Limb (tissue), 2 donors: ENCODE measurements around the gene LRBA.

Experiments
- DNase-seq, 2 donors: peaks; one replicate each; pipeline ENCODE4 v3.0.0-alpha.2; 2016; ENCODE audit errors: extremely low spot score in 2 of 2

Gene LRBA

DNA sequence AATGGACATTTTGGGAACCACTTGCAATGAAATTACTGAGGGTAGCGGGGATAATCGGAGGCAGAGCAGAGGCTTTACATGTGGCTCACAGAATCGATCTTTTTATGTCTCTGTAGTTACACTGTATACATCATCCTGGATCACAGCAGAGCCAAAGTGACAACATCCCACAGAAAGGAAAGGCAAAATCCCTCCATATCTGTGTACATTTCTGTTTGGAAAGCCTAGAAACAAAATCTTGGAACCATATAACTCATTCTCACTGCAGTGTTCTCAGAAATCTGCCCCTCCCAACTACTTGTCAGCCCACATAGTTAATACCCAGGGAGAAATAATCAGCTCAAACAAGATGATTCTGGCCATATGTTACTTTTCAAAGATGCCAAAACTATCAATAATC lies 725.2 kb downstream of the LRBA start:
- DNase-seq = peak in 1 of 2 donors; percentile 44

DNA sequence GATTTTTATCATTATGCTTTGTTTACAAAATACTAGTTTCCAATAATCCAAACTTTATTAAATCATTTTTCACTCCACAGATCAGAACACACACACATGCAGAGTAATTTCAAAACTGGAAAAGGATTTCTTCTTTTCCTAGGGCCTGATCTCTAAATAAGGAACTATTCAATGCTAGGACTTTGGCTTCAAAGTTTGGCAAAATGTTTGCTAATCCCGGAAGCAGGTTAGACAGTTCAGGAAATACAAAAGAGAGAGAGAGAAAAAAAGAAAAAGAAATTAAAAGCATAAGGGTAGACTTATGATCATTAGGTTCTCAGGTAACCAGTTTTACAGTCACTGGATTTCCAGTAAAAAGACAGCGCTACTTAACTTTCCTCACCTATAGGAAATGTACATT lies 725.9 kb downstream of the LRBA start:
- no peak for DNase-seq

DNA sequence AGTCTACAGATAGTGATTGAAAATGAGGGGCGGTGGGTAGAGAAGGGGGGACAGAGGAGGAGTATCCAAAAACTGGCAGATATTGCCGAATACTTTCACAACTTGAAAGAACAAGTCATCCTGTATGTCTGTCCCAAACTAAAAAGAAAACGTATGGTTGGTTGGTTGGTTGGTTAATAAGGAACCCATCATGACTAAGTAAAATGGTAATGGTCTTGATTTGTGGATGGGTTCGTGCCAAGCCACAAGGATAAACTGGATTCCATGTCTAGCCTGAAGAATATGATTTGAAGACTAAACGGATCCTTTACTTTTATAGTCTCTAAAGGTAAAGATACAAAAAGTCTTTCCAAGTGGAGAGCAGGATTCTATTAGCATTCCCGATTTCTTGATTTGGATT lies 728.4 kb downstream of the LRBA start:
- DNase-seq = no peak

DNA sequence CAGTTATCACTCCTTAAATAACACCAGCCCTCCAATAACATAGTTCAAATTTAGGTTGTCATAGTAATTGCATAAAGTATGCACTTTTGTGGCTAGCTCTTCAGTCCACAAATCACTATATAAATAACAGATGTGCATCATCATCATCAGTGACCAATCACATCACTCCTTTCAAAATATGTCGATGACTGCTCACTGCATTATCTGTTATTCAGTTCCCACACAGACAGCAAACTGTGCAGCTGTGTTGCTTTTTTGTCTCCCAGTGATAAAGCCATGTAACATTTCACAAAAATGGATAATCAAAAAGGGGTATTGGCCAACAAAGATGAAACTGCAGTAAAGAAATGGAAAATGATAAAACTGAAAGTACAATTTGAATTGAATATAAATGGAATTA lies 731.4 kb downstream of the LRBA start:
- no peak for DNase-seq

DNA sequence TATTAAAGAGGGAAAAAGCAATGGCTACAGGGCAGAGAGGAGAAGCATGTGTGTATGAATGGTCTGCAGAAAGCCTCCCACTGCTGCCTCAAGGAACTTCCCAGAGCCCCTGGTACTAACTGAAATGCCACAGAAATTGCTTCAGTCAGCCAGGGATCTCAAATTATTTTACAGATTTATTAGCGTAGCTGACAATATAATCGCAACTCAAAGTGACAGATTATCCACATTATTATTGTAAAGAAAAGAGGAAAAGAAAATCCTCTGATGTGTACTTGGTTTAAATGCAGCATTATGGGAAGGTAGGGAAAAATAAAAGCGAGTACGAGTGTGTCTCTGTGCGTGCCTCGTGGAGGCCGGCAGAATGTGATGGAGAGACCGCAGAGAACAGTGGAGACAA lies 734.1 kb downstream of the LRBA start:
- DNase-seq = no peak

DNA sequence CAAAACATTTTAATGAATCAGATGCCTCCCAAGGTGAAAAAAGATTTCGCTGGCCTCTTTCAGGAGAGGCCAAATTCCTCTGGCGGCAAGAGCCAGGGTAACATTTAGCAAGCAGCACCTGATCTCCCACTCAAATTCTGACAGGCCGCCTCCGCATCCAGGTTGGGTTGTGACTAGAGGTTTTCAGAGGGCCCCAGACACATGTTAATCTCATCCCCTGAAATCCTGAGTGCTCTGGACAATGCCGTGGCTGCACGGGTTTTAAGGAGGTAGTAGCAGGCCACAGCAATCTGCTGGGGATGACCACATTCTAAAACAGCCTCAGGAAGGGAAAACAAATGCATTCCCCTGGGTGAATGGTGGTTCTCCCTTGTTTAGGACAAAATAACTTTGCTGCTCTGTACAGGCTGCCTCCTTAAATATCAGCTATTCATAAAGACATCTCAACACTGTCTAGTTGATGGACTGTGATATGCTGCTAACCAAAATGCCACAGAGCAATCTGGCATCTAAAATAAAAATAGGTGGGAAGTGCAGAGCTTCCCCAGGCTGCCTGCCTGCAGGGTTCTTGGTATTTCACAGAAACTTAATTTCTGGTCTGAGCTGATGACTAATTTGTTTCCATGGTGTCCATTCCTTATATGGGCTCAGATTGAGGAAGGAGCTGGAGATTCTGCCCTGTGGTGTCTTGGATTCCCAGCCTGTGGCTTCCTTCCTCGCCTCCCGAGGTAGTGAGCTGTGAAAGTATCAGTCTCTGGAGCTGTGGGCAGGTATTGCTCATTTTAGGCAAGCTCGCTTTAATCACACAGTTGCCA lies 734.8 kb downstream of the LRBA start:
- no peak for DNase-seq

DNA sequence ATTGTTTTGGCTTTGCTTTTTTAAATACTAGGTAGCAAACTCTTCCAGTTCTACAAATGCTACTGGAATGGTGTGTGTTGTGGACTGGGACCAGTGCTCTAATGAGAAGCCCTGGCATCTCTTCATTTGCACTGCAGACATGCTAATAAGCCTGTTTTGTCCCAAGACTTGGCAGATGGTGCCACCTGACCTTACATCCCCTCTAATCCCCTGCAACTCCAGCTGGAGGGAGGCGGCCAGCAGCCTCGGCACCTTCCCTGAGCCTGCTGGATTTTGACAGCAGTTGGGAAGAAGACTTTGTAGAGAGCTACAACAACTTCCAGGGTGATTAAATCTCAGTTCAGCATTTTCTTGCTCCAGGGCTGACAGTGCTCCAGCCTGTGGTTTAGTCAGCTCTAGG lies 736.9 kb downstream of the LRBA start:
- DNase-seq = no peak

DNA sequence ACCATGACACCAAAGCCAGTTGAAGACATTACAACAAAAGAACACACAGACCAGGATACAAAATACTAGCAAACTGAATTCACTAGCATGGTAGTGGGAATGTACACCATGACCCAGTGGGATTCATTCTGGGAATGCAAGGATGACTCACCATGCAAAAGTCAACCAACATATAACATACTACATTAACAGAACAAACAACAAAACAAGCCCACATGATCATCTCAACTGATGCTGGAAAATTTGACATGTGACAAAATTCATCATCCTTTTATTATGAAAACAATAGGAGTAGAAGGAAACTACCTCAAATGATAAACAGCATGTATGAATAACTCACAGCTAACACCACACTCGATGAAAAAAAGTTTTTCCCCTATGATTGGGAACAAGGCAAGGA lies 746.6 kb downstream of the LRBA start:
- DNase-seq = no peak

DNA sequence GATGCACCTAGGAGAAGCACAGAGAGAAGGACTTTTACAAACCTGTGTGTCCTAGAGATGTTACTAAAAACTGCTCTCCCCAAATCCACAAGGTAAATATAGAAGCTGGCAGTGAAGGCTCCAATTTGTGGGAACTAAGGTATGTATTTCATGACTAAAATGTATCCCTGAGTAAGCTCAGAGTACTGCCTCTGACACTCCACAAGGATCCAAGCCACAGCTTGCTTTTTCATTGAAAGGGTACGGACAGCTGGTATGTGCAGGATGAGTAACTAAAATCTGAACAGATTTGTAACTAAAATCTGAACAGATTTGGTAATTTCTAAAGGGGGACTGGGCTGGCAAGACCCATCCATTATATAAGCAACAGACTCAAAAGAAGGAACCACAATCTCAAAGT lies 749.3 kb downstream of the LRBA start:
- DNase-seq = no peak

DNA sequence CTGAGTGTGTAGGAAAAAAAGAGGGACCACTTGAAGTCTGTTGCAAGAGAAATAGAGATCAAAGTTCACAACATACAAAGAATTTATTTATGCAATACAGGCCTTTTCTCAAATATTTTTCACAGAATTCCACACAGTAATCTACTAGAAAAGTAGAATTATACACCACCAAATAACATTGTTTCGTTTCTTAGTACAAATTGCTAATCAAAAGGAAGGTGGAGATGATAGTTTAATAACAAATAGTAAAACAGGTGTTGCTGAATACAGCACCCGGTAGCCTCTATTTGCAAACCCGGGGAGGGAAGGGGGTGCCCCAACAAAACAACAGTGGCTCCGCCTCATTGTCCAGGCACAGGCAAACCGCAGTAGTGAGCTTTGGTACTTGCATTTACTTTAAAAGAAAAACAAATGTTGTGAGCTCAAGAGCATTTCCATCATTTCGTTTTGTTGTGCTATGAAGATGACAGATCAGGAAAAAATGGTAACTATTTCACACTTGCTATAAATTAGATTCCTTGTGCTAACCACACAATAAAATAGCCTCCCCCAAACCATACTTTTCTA lies 750.4 kb downstream of the LRBA start:
- DNase-seq = no peak

DNA sequence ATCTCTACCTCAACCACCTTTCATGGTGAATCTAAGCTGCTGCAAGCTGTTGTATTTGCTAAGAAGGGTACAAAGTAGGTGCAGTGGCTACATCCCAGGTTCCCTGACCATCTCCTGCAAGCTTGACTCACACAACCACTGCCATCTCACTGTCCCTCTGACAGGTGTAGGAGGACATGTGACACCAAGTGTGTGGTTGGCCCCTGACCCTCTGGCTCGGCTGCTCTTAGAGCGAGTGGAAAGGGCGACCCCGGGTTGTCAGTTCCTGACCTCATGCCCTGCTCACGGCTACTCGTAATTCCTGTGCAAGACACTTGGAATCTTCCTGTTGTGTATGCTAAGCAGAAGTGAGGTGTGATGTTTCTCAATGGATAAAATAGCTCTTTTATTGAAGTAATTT lies 752.5 kb downstream of the LRBA start:
- no peak for DNase-seq

DNA sequence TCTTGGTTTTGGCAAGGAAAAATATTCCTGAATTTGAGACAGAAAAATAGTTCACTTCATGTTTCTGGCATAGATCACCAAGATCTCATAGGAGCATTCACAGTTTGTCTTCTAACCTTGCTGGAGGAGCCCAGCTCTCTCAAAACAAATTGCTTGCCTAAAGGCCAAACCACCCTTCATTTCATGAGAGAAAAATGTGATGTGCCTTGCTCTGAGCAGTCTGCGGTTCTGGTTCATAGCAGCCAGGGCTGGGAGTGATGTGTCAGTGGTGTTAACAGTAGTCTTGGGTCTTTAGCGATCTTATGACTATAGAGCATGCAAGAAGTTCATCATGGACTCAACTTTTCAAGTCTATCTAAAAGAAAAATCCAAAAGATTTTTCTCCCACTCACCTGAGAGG lies 753.5 kb downstream of the LRBA start:
- no peak for DNase-seq

DNA sequence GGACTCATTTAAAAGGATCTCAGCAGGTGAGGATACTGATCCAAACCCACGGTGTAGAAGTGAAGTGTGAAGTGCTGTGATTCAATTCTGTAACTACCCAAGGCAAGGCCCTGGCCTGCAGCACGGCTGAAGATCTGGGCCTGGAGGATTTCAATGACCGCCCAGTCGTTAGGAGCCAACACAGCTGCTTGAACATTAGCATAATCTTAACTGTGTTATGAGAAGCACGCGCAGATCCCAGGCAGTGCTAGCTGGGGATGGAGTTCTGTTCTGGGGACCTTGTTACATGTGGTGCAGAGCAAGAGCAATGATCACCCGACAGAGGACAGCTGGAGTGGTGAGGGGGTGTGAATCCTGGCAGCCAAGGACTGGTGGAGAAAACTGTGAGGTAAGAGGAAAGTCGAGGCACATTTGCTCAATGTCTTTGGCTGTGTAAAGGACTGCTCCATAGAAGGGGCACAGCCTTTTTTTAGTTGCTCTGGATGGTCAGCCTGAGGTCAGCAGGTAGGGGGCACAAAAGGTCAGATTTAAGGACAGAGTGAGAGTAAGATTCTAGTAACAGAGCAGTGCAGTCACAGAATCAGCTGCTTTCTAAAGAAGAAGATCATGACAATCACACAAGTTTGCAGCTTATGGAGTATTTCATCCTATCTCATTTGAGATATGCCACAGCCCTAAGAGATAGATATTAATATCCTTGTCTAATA lies 755.1 kb downstream of the LRBA start:
- no peak for DNase-seq

DNA sequence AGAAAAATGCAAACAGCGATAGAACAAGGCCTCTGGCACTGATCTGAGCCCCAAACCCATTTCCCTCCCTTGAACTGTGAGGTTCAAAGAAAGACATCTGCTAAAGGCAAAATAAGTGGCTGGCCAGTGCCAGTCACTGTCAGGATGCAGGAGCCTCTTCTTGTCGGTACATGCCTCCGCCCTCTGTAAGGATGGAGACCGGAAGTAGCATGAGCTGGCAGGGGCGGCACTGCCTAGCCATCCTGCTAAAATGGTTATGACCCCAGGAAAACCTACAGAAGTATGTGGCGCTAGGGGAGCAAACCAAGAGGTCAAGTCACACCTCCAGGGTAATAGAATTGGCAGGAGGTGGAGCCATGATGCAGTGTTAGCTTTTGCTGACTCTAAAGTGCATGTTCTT lies 756.5 kb downstream of the LRBA start:
- DNase-seq = no peak

DNA sequence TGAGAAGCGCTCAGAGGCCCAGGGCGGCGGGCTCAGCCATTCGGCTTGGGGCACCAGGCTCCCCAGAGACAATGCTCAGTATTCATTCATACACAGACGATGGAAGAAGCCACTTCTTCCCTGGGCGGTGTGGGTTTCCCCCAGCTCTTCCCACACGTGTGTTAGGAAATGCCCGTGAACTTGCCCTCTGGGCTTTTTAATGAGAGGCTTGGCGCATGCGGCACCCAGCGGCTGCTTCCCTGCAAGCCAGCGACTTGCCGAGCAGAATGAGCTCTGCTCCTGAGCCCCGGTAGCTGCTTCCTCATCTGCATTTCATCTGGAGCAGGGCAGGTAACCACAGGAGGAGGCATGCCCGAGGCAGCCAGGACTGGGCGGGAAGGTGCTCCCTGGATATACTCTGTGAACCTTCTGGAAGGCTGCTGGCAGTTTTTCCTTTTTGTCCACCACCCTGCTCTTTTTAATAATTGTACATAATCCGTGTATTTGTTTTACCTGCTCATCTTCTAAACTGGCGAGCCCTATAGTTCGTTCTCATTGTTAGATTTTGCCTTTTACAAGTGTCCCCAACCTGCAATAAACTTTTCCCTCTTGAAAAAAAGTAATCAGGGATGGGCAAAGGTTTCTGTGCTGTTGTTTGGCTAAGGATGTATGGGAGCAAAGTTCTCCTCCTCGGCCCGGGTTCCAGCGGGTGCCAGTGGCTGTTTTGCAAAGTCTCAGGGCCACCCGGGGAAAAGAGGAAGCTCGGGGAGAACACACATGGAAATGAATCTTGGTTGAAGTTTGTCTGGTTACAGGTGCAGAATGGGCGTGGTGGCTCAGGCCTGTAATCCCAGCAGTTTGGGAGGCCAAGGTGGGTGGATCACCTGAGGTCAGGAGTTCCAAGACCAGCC lies 758.0 kb downstream of the LRBA start:
- DNase-seq = no peak

DNA sequence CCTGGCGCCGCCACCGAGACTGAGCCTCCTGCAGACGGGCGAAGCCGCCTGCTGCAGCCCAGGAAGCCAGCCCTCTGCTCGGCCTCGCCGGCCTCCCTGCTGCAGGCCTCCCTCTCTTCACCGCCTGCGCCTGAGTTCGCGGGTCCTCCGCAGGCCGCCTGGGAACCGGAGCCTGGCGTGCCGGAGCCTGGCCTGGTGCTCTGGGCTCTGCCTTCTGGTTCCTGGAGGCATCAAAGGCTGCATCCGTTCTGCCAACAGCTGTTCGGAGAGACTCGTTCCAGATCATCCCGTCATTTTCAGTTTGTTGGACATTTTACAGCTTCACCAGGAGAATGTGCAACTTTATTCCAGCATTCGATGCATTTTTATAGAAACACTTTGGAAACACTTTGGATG lies 758.9 kb downstream of the LRBA start:
- DNase-seq = no peak

DNA sequence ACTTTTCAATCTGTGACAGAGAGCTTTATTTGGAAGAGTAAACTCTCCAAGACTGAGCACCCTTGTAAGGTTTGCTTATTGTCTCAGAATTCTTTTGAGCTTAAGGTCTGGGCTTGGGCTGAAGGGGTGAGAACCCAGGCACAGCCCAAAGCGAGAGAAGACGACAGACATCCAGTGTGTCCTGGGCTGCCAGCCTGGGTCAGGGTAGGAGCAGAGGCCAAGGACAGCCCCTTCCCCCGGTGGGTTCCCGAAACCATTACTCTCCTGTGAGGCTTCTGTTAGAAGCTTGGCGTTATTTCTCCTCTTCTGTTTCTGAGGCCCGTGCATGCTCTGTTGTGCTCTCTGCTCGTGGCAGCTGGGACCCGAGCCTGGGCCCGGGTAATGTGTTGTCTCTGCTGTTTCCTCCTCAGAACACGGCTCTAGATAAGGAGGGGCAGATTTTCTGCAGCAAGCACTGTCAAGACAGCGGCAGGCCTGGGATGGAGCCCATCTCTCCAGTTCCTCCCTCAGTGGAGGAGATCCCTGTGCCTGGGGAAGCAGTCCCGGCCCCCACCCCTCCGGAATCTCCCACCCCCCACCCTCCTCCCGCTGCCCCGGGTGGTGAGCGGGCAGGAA lies 759.4 kb downstream of the LRBA start:
- DNase-seq = no peak

DNA sequence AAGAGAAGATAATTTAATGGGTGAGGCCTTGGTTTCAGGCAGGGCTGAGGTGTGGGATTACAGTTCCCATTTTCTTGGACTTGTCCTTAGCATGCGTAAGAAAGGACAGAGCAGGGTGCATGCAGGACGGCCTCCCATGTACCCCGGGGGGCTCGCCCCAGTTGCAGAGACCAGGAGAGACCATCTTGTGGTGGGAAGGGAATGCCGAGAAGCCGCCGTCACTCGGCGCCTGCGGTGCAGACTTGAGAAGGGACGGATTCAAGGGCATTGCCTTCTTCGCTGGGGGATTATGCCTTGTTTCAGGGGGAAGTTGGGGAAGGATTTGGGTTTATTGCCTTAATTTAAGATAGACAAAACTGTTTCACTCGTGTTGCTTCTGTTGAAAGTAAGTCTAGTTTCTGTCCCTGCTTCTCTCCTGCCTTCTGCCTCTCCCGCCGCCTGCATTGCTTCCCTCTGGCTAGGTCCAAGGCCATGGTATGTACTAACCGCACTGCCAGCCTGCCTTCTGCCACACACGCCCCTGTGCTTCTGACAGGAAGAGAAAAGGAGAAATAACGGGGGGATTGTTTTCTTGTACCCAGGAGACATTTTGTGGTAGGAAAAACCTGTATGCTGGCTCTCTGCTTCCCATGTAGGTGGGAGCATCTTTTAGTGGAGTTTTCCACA lies 761.0 kb downstream of the LRBA start:
- no peak for DNase-seq

DNA sequence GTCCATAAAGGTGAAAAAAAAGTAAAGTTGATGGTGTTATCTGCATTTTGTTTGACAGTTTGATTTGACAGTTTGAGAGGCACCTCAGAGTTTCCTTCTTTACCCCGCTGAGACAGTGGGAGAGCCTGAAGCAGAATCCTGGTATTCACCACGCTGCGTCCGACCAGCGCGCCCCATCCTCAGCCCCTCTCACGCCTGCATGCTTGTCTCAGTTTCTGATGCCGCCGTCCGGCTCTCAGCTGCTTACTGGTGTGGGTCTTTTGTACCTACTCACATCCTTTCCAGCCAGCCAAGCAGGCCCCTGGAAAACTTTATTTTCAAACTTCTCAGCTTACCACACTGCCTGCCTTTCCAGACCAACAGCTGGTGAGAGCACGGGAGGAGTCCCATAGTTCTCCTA lies 761.7 kb downstream of the LRBA start:
- no peak for DNase-seq

DNA sequence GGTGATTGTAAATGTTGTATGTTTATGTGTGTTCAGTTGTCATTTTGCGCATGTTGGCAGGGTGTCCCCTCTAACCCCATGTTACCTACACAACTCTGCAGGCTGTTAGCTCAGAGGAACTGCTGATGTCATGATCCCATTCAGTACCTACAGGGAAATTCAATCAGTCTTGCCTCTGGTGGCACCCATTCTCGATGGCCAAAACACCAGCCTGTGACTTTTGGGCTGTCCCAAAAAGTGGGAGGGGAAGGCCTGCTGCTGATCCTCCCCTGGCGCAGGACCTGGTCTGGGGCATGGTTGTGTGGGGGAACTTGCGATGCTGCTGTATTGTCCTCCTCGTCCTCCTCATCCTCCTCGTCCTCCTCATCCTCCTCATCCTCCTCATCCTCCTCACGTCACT lies 762.3 kb downstream of the LRBA start:
- no peak for DNase-seq

DNA sequence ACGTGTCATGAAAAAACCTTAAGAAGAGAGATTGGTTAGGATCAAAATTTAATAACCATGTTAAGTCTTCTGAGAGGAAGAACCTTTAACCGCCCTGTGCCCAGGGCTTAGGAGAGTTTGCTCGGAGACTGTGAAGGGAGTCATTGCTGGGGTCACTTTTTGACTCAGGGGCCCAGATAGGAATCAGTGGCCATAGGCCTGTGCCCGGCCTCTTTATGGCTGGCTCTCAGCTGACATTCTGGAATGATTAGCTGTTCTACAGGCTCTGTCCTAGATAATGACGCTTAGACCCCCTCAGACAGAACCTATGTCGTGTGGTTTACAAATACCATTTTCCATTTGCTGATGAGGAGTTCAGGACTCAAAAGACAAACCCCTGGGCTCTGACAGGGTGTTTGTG lies 762.8 kb downstream of the LRBA start:
- DNase-seq = no peak
